ENCODE results near the gene IRF9.

DNA sequence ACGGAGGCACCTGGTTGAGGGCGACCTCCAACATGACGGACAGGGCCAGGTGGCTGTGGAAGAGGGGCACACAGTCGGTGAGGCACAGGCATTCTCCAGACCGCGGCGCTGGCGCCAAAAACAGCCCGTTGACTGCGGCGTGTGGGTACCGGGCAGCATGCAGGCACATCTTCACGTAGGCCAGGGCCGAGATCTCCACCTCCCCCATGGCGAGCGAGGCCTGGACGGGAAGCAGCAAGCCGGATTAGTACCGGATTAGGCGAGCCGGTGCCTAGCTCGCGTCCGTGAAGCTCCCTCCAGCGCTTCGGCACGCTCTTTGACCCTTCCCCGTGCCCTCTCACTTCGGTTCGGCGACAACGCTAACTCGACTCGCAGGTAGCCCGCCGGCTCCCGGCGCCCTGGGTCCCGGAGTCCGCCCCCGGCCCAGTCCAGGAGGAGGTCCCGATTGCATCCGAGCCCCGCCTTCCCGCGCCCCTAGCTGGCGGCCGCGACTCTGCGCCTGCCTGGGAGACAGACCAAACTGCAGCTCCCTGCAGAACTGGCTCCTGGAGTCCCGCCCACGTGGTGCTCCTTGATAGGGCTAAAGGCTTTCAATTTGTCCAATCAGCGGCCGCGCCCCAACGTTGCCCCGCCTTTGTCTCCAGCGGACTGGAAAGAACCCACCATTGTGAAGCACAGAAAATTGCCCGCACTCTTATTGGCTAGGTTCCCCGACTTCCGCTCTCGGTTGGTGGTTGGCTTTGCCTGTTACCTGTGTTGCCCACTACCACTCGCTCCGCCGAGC lies 19.8 kb upstream of the IRF9 start, which contains the start of gene EMC9:
- TF ChIP-seq POLR2AphosphoS5 (IDR thresholded peaks at IDR 0.05) (peak in 2 of 3 donors; percentile 58 to 71), CTCF (IDR thresholded peaks at IDR 0.05) (peak; percentile 62 to 75 (median 75)), POLR2A (IDR thresholded peaks at IDR 0.05) (peak; percentile 64)

Data from breast epithelium (tissue), 3 donors.